Gastrocnemius medialis (tissue), 4 donors: Measurements from ENCODE around the gene CFAP91.

Experiments used
- POLR2A ChIP-seq, 2 donors: fragments of 450-650 bp; IDR thresholded peaks; one replicate each; pipeline ENCODE4 v1.6.1; 2017; ENCODE audit warnings: antibody characterized with exemption in 2 of 2, mild to moderate bottlenecking in 2 of 2, moderate library complexity in 2 of 2
- TF ChIP-seq, protein P1 (sequence below), 5 experiments: fragments of 450-650 bp in 3 of 5; fragments of 200-600 bp in 2 of 5; sonication (generic) in 2 of 5; IDR thresholded peaks in 4 of 5; conservative IDR thresholded peaks in 1 of 5; 1 replicate in 4 of 5; 2 replicates in 1 of 5; pipeline ENCODE4 v1.5.1; 2016 to 2019; ENCODE audit warnings: antibody characterized with exemption in 5 of 5, mild to moderate bottlenecking in 3 of 5, moderate library complexity in 3 of 5

GRCh38 chr3:119658994-119659393 lies 43.8 kb upstream of the CFAP91 start:
- TF ChIP-seq, protein P1, sequence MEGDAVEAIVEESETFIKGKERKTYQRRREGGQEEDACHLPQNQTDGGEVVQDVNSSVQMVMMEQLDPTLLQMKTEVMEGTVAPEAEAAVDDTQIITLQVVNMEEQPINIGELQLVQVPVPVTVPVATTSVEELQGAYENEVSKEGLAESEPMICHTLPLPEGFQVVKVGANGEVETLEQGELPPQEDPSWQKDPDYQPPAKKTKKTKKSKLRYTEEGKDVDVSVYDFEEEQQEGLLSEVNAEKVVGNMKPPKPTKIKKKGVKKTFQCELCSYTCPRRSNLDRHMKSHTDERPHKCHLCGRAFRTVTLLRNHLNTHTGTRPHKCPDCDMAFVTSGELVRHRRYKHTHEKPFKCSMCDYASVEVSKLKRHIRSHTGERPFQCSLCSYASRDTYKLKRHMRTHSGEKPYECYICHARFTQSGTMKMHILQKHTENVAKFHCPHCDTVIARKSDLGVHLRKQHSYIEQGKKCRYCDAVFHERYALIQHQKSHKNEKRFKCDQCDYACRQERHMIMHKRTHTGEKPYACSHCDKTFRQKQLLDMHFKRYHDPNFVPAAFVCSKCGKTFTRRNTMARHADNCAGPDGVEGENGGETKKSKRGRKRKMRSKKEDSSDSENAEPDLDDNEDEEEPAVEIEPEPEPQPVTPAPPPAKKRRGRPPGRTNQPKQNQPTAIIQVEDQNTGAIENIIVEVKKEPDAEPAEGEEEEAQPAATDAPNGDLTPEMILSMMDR (IDR thresholded peaks at IDR 0.05 in 4 of 5, conservative IDR thresholded peaks at IDR 0.05 in 1 of 5), result no peak
- no peak for TF ChIP-seq POLR2A (IDR thresholded peaks at IDR 0.05)
